ENCODE results near the gene GMDS.

Gene GMDS

GRCh38 chr6:1915226-1915625, 330.2 kb downstream of the GMDS start:
- no peak for TF ChIP-seq EZH2 (IDR thresholded peaks at IDR 0.05; ENCODE audit: borderline replicate concordance, low read depth, low read length, severe bottlenecking)
- TF ChIP-seq CTCF (IDR thresholded peaks at IDR 0.05; ENCODE audit: borderline replicate concordance, extremely low read depth, low read length, poor library complexity, severe bottlenecking) = no peak
- ATAC-seq (ENCODE audit: insufficient read depth, low read depth) (no peak), DNase-seq (no peak)
- Histone ChIP-seq H3K9me3 (ENCODE audit: insufficient read depth, low read length, severe bottlenecking) (no peaks in the 10 kb centered on the region), H3K4me2 (ENCODE audit: insufficient read depth, low read length) (no peak overlapping the region), H2AFZ (ENCODE audit: low read depth, low read length) (no peak overlapping the region), H3K9ac (ENCODE audit: low read depth, low read length) (no peak overlapping the region), H3K4me3 (ENCODE audit: low read depth in 1 of 2, low read length in 2 of 2) (no peak overlapping the region), H3K36me3 (ENCODE audit: insufficient read depth, low read length) (no peaks in the 10 kb centered on the region), H4K20me1 (ENCODE audit: insufficient read depth, low read length) (no peaks in the 10 kb centered on the region), H3K79me2 (ENCODE audit: insufficient read depth, low read length) (no peaks in the 10 kb centered on the region), H3K4me1 (ENCODE audit: insufficient read depth, low read length) (peaks cover 55% of the 10 kb centered on the region), H3K27ac (ENCODE audit: low read length) (peak overlapping the region; percentile 46), H3K27me3 (ENCODE audit: insufficient read depth, low read length, poor library complexity) (no peaks in the 10 kb centered on the region)

GRCh38 chr6:1913577-1913976, 331.8 kb downstream of the GMDS start:
- TF ChIP-seq CTCF (IDR thresholded peaks at IDR 0.05; ENCODE audit: borderline replicate concordance, extremely low read depth, low read length, poor library complexity, severe bottlenecking) (no peak), EZH2 (IDR thresholded peaks at IDR 0.05; ENCODE audit: borderline replicate concordance, low read depth, low read length, severe bottlenecking) (no peak)
- Histone ChIP-seq H3K9me3 (ENCODE audit: insufficient read depth, low read length, severe bottlenecking) (no peaks in the 10 kb centered on the region), H4K20me1 (ENCODE audit: insufficient read depth, low read length) (no peaks in the 10 kb centered on the region), H3K4me1 (ENCODE audit: insufficient read depth, low read length) (peaks cover 55% of the 10 kb centered on the region), H3K9ac (ENCODE audit: low read depth, low read length) (no peak overlapping the region), H3K36me3 (ENCODE audit: insufficient read depth, low read length) (0 out of 2 replicates have a peak, but pooled peaks cover 3% of the 10 kb centered on the region), H3K27ac (ENCODE audit: low read length) (peak overlapping the region; percentile 62), H3K79me2 (ENCODE audit: insufficient read depth, low read length) (no peaks in the 10 kb centered on the region), H2AFZ (ENCODE audit: low read depth, low read length) (no peak overlapping the region), H3K27me3 (ENCODE audit: insufficient read depth, low read length, poor library complexity) (no peaks in the 10 kb centered on the region), H3K4me3 (ENCODE audit: low read depth in 1 of 2, low read length in 2 of 2) (0 out of 4 replicates have a peak overlapping the region, but pooled peaks of 1 of the 2 experiments have one; percentile 10), H3K4me2 (ENCODE audit: insufficient read depth, low read length) (peak overlapping the region; percentile 31; the same call in 1 of the 2 replicates)
- ATAC-seq (ENCODE audit: insufficient read depth, low read depth) (peak; percentile 72), DNase-seq (peak; percentile 40)

GRCh38 chr6:1912731-1913130, 332.7 kb downstream of the GMDS start:
- TF ChIP-seq EZH2 (IDR thresholded peaks at IDR 0.05; ENCODE audit: borderline replicate concordance, low read depth, low read length, severe bottlenecking) = no peak
- TF ChIP-seq CTCF (IDR thresholded peaks at IDR 0.05; ENCODE audit: borderline replicate concordance, extremely low read depth, low read length, poor library complexity, severe bottlenecking) = no peak

More at GRCh38 chr6:1912731-1913130, 332.7 kb downstream of the GMDS start:
- no peaks in the 10 kb centered on the region for H3K79me2 ChIP-seq (ENCODE audit: insufficient read depth, low read length)
- H3K9me3 ChIP-seq (ENCODE audit: insufficient read depth, low read length, severe bottlenecking) = no peaks in the 10 kb centered on the region
- no peak overlapping the region for H2AFZ ChIP-seq (ENCODE audit: low read depth, low read length)
- ATAC-seq (ENCODE audit: insufficient read depth, low read depth) = no peak
- H3K4me3 ChIP-seq (ENCODE audit: low read depth in 1 of 2, low read length in 2 of 2) = no peak overlapping the region
- H3K36me3 ChIP-seq (ENCODE audit: insufficient read depth, low read length) = 0 out of 2 replicates have a peak, but pooled peaks cover 3% of the 10 kb centered on the region
- no peaks in the 10 kb centered on the region for H3K27me3 ChIP-seq (ENCODE audit: insufficient read depth, low read length, poor library complexity)
- H3K9ac ChIP-seq (ENCODE audit: low read depth, low read length) = no peak overlapping the region
- H3K27ac ChIP-seq (ENCODE audit: low read length) = no peak overlapping the region
- peaks cover 50% of the 10 kb centered on the region for H3K4me1 ChIP-seq (ENCODE audit: insufficient read depth, low read length)
- H3K4me2 ChIP-seq (ENCODE audit: insufficient read depth, low read length) = no peak overlapping the region
- no peaks in the 10 kb centered on the region for H4K20me1 ChIP-seq (ENCODE audit: insufficient read depth, low read length)
- DNase-seq = no peak

All from DND-41 (cell line).